Measurements from ENCODE around the gene C19orf33. TPM values are rescaled to one million over a fixed set of nuclear protein-coding genes. Genes with fewer than 3 reads are reported as not detected.

The C19orf33 gene
- total and polyA plus RNA-seq, 2 of the 8 experiments (the other 6 are each of a cell fraction or from before 2014, with no cell fraction given), result 6.0 to 36.0 TPM

GRCh38 chr19:38273499-38273898, 30.6 kb upstream of the C19orf33 start:
- H3K27me3 ChIP-seq (replicated peaks in 1 of 4; ENCODE audit: control insufficient read depth in 3 of 4, extremely low read depth in 1 of 4, insufficient read depth in 3 of 4, low read length in 3 of 4), result no peaks in the 10 kb centered on the region
- ChIA-PET POLR2A (ENCODE audit: partially characterized antibody) (interaction anchor here (1.2 kb wide), 1 partner anchor 9 kb away, joined by 3 read pairs; the partner anchor contains the start of gene SPINT2), CTCF (ENCODE audit: partially characterized antibody) (interaction anchor here (0.9 to 8.6 kb wide), 2 partner anchors 8 to 30 kb away, joined by 5 to 84 read pairs; no protein-coding TSS in a partner anchor)
- no peak overlapping the region for H3K18ac ChIP-seq (ENCODE audit: extremely low read depth, low read length)
- H3K4me3 ChIP-seq (ENCODE audit: extremely low read depth in 1 of 4, insufficient read depth in 2 of 4, low read depth in 3 of 4, low read length in 4 of 4), result no peak overlapping the region
- no peak overlapping the region for H2AFZ ChIP-seq (ENCODE audit: low read length)
- no peak overlapping the region for H4K8ac ChIP-seq (ENCODE audit: extremely low read depth, insufficient read depth, low read length)
- no peak overlapping the region for H2BK12ac ChIP-seq (ENCODE audit: low read depth, low read length)
- H3K4me1 ChIP-seq (replicated peaks in 1 of 4; ENCODE audit: control insufficient read depth in 3 of 4, insufficient read depth in 4 of 4, low read length in 3 of 4), result no peaks in the 10 kb centered on the region; a peak in 1 of 7 replicates
- H3K9ac ChIP-seq (replicated peaks in 1 of 4; ENCODE audit: extremely low read depth in 1 of 4, low read depth in 3 of 4, low read length in 3 of 4), result no peak overlapping the region
- no peaks in the 10 kb centered on the region for H3K9me3 ChIP-seq (ENCODE audit: insufficient read depth in 2 of 2, low read depth in 1 of 2, low read length in 1 of 2)
- TF ChIP-seq MAFK (IDR thresholded peaks at IDR 0.05; ENCODE audit: low read depth, low read length), result no peak
- no peak for TF ChIP-seq HDAC2 (IDR thresholded peaks at IDR 0.05; ENCODE audit: borderline replicate concordance in 1 of 2, low read depth in 2 of 2, low read length in 2 of 2)
- no peak for TF ChIP-seq SP1 (IDR thresholded peaks at IDR 0.05; ENCODE audit: low read depth, low read length)
- no peak for TF ChIP-seq POLR2AphosphoS5 (IDR thresholded peaks at IDR 0.05; ENCODE audit: low read depth, low read length)
- no peak for TF ChIP-seq CHD1 (IDR thresholded peaks at IDR 0.05; ENCODE audit: low read depth, low read length)
- TF ChIP-seq RBBP5 (IDR thresholded peaks at IDR 0.05; ENCODE audit: borderline replicate concordance, low read depth, low read length), result no peak
- no peak for TF ChIP-seq CBX5 (IDR thresholded peaks at IDR 0.05; ENCODE audit: low read depth, low read length)
- no peak for TF ChIP-seq HDAC6 (IDR thresholded peaks at IDR 0.05; ENCODE audit: low read depth, low read length)
- TF ChIP-seq ATF3 (IDR thresholded peaks at IDR 0.05; ENCODE audit: insufficient read depth, low read depth, low read length), result no peak
- TF ChIP-seq RFX5 (IDR thresholded peaks at IDR 0.05; ENCODE audit: borderline replicate concordance, low read depth, low read length), result no peak
- TF ChIP-seq ASH2L (IDR thresholded peaks at IDR 0.05; ENCODE audit: low read length), result no peak
- TF ChIP-seq SIN3A (conservative IDR thresholded peaks at IDR 0.05 in 1 of 2, IDR thresholded peaks at IDR 0.05 in 1 of 2; ENCODE audit: low read depth in 1 of 2, low read length in 2 of 2), result no peak
- TF ChIP-seq CREB1 (IDR thresholded peaks at IDR 0.05), result no peak
- H3K79me2 ChIP-seq (ENCODE audit: control insufficient read depth in 1 of 2, insufficient read depth in 2 of 2, low read length in 2 of 2), result peaks cover 16 to 93% of the 10 kb centered on the region in 2 experiments
- H2AK5ac ChIP-seq (ENCODE audit: low read depth, low read length), result no peak overlapping the region
- peaks cover 15 to 20% of the 10 kb centered on the region in 2 experiments for H4K20me1 ChIP-seq (replicated peaks in 1 of 2; ENCODE audit: control insufficient read depth in 1 of 2, insufficient read depth in 2 of 2, low read length in 2 of 2)
- H2BK5ac ChIP-seq (ENCODE audit: low read depth, low read length), result no peak overlapping the region
- no peak overlapping the region for H2BK120ac ChIP-seq (replicated peaks; ENCODE audit: low read depth, low read length)
- H3K4ac ChIP-seq (replicated peaks; ENCODE audit: insufficient read length, low read depth, low read length), result no peak overlapping the region
- H3K36me3 ChIP-seq (ENCODE audit: control insufficient read depth in 2 of 4, insufficient read depth in 4 of 4, low read length in 3 of 4), result peaks cover 0 to 4% (median 2%) of the 10 kb centered on the region in 4 experiments; a peak in 1 of 8 replicates
- H3K56ac ChIP-seq (replicated peaks; ENCODE audit: insufficient read length, low read depth, low read length), result no peak overlapping the region
- no peak overlapping the region for H3K23ac ChIP-seq (ENCODE audit: insufficient read length)
- H3K27ac ChIP-seq (ENCODE audit: low read depth, low read length), result no peak overlapping the region
- H4K91ac ChIP-seq (replicated peaks; ENCODE audit: insufficient read length, low read length), result no peak overlapping the region
- no peak overlapping the region for H2BK20ac ChIP-seq (ENCODE audit: low read length)
- H3K4me2 ChIP-seq (ENCODE audit: insufficient read depth in 1 of 2, low read depth in 2 of 2, low read length in 2 of 2), result no peak overlapping the region
- FAIRE-seq (no peak), DNase-seq (ENCODE audit: low read depth in 1 of 2, low spot score in 2 of 2) (no peak)
- H2BK15ac ChIP-seq (ENCODE audit: low read length), result no peak overlapping the region
- 80% methylated on average over 2 of the region's 2 CpGs; no CpG with 5 or more reads in 1 of the 2 experiments for WGBS, 2 experiments (ENCODE audit: extremely low coverage in 1 of 2, insufficient coverage in 1 of 2, insufficient read length in 1 of 2, insufficient replicate concordance in 2 of 2, low coverage in 1 of 2, low lambda C conversion rate in 2 of 2, missing lambda C conversion rate in 1 of 2)
- H3K14ac ChIP-seq (ENCODE audit: insufficient read length), result no peak overlapping the region
- no peaks in the 10 kb centered on the region for H3K23me2 ChIP-seq (ENCODE audit: low read depth, low read length)
- H4K5ac ChIP-seq (ENCODE audit: insufficient read length, low read depth, low read length), result no peak overlapping the region
- H3K79me1 ChIP-seq (ENCODE audit: low read depth, low read length), result peaks cover 18% of the 10 kb centered on the region

Measured in H1 (cell line).